Left ventricle myocardium inferior (tissue), 1 donor: ENCODE data around the gene CAMK2N2. TPM values are rescaled to one million over a fixed set of nuclear protein-coding genes. Genes with fewer than 3 reads are reported as not detected.
"Not testable (repeated sequence)": the region's sequence is repeated elsewhere in the genome, so short reads cannot be mapped to it uniquely, and the experiment has no call there.

Experiments
- DNase-seq: peaks from one replicate; pipeline ENCODE4 v3.0.0-alpha.2; 2020
- H3K27ac ChIP-seq: fragments of 200-600 bp; replicated peaks from 2 replicates; pipeline ENCODE4 v1.8.0; 2021
- H3K27me3 ChIP-seq: fragments of 200-600 bp; 2 replicates; pipeline ENCODE4 v1.8.0; 2021; ENCODE audit warnings: low read depth
- H3K36me3 ChIP-seq: fragments of 200-600 bp; 2 replicates; pipeline ENCODE4 v1.8.0; 2021
- H3K4me1 ChIP-seq: fragments of 200-600 bp; 2 replicates; pipeline ENCODE4 v1.8.0; 2021
- H3K4me3 ChIP-seq: fragments of 200-600 bp; 2 replicates; pipeline ENCODE4 v1.8.0; 2021; ENCODE audit warnings: mild to moderate bottlenecking, moderate library complexity
- H3K9me3 ChIP-seq: fragments of 200-600 bp; replicated peaks from 2 replicates; pipeline ENCODE4 v1.8.0; 2021
- CTCF ChIP-seq: fragments of 200-600 bp; IDR thresholded peaks from 2 replicates; pipeline ENCODE4 v1.8.0; 2021; ENCODE audit warnings: antibody characterized with exemption, mild to moderate bottlenecking, borderline replicate concordance
- intact Hi-C: fragments of 100-400 bp; cut with micrococcal nuclease; formaldehyde crosslinking; loops from one replicate; pipeline ENCODE4 v1.11.0; 2022
- total RNA-seq: library from RNA; stranded (reverse); fragmentation: NEBNext Ultra II Directional; extraction: Animal tissue kit (Norgen Biotek cat#: 25700); gene quantifications from one replicate; pipeline ENCODE4 v1.2.1, GENCODE V29; 2021
- donor health status: DM: no; HTN: yes; CAD: no; lungs with severe emphysema.

Gene CAMK2N2
- total RNA-seq, 1 donor from 2014 or later, result 0.16 TPM

- no peak for TF ChIP-seq CTCF
Measured at GRCh38 chr3:184272269-184272668, 10.9 kb upstream of the CAMK2N2 start.

GRCh38 chr3:184267249-184267648 is 5.9 kb upstream of the CAMK2N2 start:
- peaks cover 90% of the 10 kb centered on the region for H3K27me3 ChIP-seq
- H3K4me3 ChIP-seq, H3K4me1 ChIP-seq, H3K27ac ChIP-seq, DNase-seq, H3K36me3 ChIP-seq, intact Hi-C loops, H3K9me3 ChIP-seq: not testable (repeated sequence)

More at GRCh38 chr3:184272269-184272668, 10.9 kb upstream of the CAMK2N2 start:
- Histone ChIP-seq H3K27ac (no peak overlapping the region), H3K4me1 (no peaks in the 10 kb centered on the region), H3K4me3 (no peak overlapping the region), H3K9me3 (no peaks in the 10 kb centered on the region), H3K36me3 (no peaks in the 10 kb centered on the region), H3K27me3 (peaks cover 89% of the 10 kb centered on the region)
- no peak for DNase-seq
- intact Hi-C loops, result no loop called here

GRCh38 chr3:184262764-184263179 is 1.4 kb upstream of the CAMK2N2 start:
- peaks cover 34% of the 10 kb centered on the region for H3K4me1 ChIP-seq
- no peak for DNase-seq
- intact Hi-C loops, result no loop called here
- H3K9me3 ChIP-seq, result no peaks in the 10 kb centered on the region
- no peak for TF ChIP-seq CTCF
- H3K36me3 ChIP-seq, result no peaks in the 10 kb centered on the region
- H3K27me3 ChIP-seq, result peaks cover 98% of the 10 kb centered on the region
- peak overlapping the region; percentile 66 for H3K4me3 ChIP-seq
- H3K27ac ChIP-seq, result no peak overlapping the region

GRCh38 chr3:184261854-184262763 is 756 bp upstream of the CAMK2N2 start:
- intact Hi-C loops, result no loop called here
- Histone ChIP-seq H3K27ac (no peak overlapping the region), H3K36me3 (no peaks in the 10 kb centered on the region), H3K4me3 (peak overlapping the region; percentile 66), H3K27me3 (peaks cover 91% of the 10 kb centered on the region), H3K4me1 (peaks cover 34% of the 10 kb centered on the region), H3K9me3 (no peaks in the 10 kb centered on the region)
- DNase-seq, result no peak
- TF ChIP-seq CTCF, result no peak

- intact Hi-C loops, result no loop called here
- H3K27me3 ChIP-seq, result peaks cover 78% of the 10 kb centered on the region
- no peak for TF ChIP-seq CTCF
Measured at GRCh38 chr3:184260724-184261269, 556 bp downstream of the CAMK2N2 start.

More at GRCh38 chr3:184260724-184261269, 556 bp downstream of the CAMK2N2 start:
- H3K9me3 ChIP-seq, result no peaks in the 10 kb centered on the region
- H3K4me3 ChIP-seq, result peak overlapping the region; percentile 66
- peaks cover 34% of the 10 kb centered on the region for H3K4me1 ChIP-seq
- no peak overlapping the region for H3K27ac ChIP-seq
- no peaks in the 10 kb centered on the region for H3K36me3 ChIP-seq
- no peak for DNase-seq
